Left ventricle myocardium inferior (tissue), 1 donor: ENCODE data around the gene PFKP. TPM values are rescaled to one million over a fixed set of nuclear protein-coding genes. Genes with fewer than 3 reads are reported as not detected.

Source experiments
- DNase-seq: peaks from one replicate; pipeline ENCODE4 v3.0.0-alpha.2; 2020
- H3K27ac ChIP-seq: fragments of 200-600 bp; replicated peaks from 2 replicates; pipeline ENCODE4 v1.8.0; 2021
- H3K27me3 ChIP-seq: fragments of 200-600 bp; 2 replicates; pipeline ENCODE4 v1.8.0; 2021; ENCODE audit warnings: low read depth
- H3K36me3 ChIP-seq: fragments of 200-600 bp; 2 replicates; pipeline ENCODE4 v1.8.0; 2021
- H3K4me1 ChIP-seq: fragments of 200-600 bp; 2 replicates; pipeline ENCODE4 v1.8.0; 2021
- H3K4me3 ChIP-seq: fragments of 200-600 bp; 2 replicates; pipeline ENCODE4 v1.8.0; 2021; ENCODE audit warnings: mild to moderate bottlenecking, moderate library complexity
- H3K9me3 ChIP-seq: fragments of 200-600 bp; replicated peaks from 2 replicates; pipeline ENCODE4 v1.8.0; 2021
- intact Hi-C: fragments of 100-400 bp; cut with micrococcal nuclease; formaldehyde crosslinking; loops from one replicate; pipeline ENCODE4 v1.11.0; 2022
- total RNA-seq: library from RNA; stranded (reverse); fragmentation: NEBNext Ultra II Directional; extraction: Animal tissue kit (Norgen Biotek cat#: 25700); gene quantifications from one replicate; pipeline ENCODE4 v1.2.1, GENCODE V29; 2021
- TF ChIP-seq, protein P1 (sequence below): fragments of 200-600 bp; IDR thresholded peaks from 2 replicates; pipeline ENCODE4 v1.8.0; 2021; ENCODE audit warnings: antibody characterized with exemption, mild to moderate bottlenecking, borderline replicate concordance
- donor health status: DM: no; HTN: yes; CAD: no; lungs with severe emphysema.

PFKP gene
- total RNA-seq, 1 donor from 2014 or later, result 206 TPM

DNA sequence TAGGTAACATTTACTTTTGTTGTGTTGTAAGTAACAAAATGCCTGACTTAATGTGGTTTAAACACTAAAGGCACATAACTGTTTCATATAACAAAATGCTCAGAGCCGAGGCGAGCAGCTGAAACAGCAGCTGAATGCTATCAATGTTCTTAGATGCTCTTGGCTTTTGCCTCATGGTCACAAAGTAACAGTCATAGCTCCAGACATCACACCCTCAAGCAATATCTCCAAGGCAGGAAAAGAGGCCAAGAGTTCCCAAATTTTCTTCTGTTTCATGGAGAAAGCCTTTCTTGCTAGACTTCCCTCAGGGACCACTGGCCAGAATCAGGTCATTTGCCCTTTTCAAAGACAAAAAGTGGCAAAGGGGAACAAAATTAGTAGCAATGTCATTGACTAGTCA, 43.5 kb upstream of the PFKP start:
- Histone ChIP-seq H3K9me3 (no peaks in the 10 kb centered on the region), H3K36me3 (no peaks in the 10 kb centered on the region), H3K4me1 (no peaks in the 10 kb centered on the region), H3K27ac (no peak overlapping the region), H3K4me3 (no peak overlapping the region), H3K27me3 (peaks cover 55% of the 10 kb centered on the region)
- TF ChIP-seq, protein P1, sequence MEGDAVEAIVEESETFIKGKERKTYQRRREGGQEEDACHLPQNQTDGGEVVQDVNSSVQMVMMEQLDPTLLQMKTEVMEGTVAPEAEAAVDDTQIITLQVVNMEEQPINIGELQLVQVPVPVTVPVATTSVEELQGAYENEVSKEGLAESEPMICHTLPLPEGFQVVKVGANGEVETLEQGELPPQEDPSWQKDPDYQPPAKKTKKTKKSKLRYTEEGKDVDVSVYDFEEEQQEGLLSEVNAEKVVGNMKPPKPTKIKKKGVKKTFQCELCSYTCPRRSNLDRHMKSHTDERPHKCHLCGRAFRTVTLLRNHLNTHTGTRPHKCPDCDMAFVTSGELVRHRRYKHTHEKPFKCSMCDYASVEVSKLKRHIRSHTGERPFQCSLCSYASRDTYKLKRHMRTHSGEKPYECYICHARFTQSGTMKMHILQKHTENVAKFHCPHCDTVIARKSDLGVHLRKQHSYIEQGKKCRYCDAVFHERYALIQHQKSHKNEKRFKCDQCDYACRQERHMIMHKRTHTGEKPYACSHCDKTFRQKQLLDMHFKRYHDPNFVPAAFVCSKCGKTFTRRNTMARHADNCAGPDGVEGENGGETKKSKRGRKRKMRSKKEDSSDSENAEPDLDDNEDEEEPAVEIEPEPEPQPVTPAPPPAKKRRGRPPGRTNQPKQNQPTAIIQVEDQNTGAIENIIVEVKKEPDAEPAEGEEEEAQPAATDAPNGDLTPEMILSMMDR, result no peak
- DNase-seq, result no peak
- intact Hi-C loops, result no loop called here

DNA sequence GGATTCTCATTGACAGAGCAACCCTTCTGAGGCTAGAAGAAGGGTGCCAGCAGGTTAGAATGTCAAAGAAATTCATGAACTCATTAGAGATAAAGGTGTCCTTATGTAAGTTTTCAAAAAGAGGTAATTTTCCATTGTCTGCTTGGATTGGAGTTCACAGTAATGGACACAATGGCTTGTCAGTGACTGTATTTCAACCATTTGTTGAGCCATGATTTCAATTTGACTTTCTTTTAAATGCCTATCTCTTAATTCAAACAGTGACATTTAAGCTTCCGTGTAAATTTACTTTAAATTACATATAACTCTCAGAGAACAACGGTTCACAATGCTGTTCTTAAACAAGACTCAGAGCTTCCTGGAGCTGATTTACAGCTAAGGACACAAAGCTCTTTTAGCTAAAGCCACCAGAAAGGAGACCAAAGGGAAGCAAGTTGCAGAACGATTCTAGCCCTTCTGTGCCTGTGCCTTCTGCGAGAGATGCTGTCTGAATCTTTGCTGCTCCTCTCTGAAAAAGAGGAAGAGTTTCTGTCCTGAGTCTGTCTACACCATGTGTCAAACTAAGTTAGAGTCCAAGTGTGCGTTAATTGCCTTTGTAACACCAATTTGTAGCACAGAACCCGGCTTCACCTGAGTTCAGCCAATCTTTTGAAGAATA, 42.2 kb upstream of the PFKP start:
- H3K4me3 ChIP-seq, result no peak overlapping the region
- no peak for DNase-seq
- H3K4me1 ChIP-seq, result no peaks in the 10 kb centered on the region
- H3K27ac ChIP-seq, result no peak overlapping the region
- TF ChIP-seq, protein P1, result no peak
- no peaks in the 10 kb centered on the region for H3K9me3 ChIP-seq
- H3K36me3 ChIP-seq, result no peaks in the 10 kb centered on the region
- intact Hi-C loops, result no loop called here
- peaks cover 56% of the 10 kb centered on the region for H3K27me3 ChIP-seq

DNA sequence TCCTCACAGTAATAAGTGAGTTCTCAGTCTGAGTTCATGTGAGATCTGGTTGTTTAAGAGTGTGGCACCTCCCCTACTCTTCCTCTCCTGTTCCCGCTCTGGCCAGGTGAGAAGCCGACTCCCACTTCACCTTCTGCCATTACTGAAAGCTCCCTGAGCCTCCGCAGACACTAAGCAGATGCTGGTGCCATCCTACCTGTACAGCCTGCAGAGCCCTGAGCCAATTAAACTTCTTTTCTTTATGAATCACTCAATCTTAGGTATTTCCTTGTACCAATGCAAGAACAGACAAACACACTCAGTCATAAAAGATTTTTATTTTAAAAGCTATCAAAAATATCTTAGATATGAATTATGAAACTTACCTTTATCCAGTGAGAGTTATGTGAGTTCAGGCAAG, 39.5 kb upstream of the PFKP start:
- H3K4me3 ChIP-seq, result no peak overlapping the region
- no peak for DNase-seq
- intact Hi-C loops, result no loop called here
- no peaks in the 10 kb centered on the region for H3K4me1 ChIP-seq
- no peaks in the 10 kb centered on the region for H3K36me3 ChIP-seq
- peaks cover 37% of the 10 kb centered on the region for H3K27me3 ChIP-seq
- no peaks in the 10 kb centered on the region for H3K9me3 ChIP-seq
- H3K27ac ChIP-seq, result no peak overlapping the region
- TF ChIP-seq, protein P1, result no peak

DNA sequence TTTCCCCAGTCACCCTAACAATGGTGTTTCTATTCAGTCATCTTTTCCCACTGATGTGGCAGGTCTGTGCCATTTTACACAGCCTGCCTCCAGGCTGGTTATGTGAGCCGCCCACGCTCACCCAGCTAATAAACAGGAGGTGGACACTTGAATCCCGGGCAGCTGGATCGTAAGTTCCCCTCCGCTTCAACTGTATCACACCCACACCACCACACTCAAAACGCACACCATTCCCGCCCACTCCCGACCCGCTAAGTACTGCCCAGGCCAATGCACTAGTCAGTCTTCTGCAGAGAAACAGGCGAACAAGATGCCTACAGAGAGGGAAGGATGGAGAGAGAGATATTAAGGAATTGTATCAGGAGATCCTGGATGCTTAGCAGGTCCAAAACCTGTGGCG, 38.9 kb upstream of the PFKP start:
- intact Hi-C loops, result no loop called here
- Histone ChIP-seq H3K9me3 (no peaks in the 10 kb centered on the region), H3K36me3 (no peaks in the 10 kb centered on the region), H3K27me3 (peaks cover 36% of the 10 kb centered on the region), H3K4me1 (no peaks in the 10 kb centered on the region), H3K27ac (no peak overlapping the region), H3K4me3 (no peak overlapping the region)
- no peak for DNase-seq
- TF ChIP-seq, protein P1, result no peak

DNA sequence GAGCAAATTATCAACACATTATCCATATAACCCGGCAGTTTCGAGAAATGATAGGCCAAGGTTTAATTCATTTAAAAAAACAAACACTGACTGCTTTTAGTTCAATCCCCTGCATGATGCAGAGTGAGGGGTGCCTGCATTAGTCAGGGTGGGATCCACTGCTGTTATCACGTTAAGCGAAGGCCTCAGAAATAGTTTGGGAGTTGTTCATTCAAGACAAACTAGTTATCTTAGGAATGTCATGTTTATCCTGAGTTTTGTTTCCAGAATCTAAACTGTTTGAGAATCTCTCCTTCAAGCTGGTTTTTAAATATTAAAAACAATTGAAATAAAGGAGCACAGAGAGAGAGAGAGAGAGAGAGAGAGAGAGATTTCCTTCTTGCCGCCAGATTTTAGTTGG, 36.6 kb upstream of the PFKP start:
- TF ChIP-seq, protein P1, result no peak
- DNase-seq, result no peak
- Histone ChIP-seq H3K4me3 (no peak overlapping the region), H3K36me3 (no peaks in the 10 kb centered on the region), H3K4me1 (no peaks in the 10 kb centered on the region), H3K9me3 (no peaks in the 10 kb centered on the region), H3K27me3 (peaks cover 29% of the 10 kb centered on the region), H3K27ac (no peak overlapping the region)
- intact Hi-C loops, result no loop called here
